ENCODE measurements around the gene PPT1. TPM values are rescaled to one million over a fixed set of nuclear protein-coding genes. Genes with fewer than 3 reads are reported as not detected.

Gene PPT1
- total RNA-seq, 4 donors from 2014 or later: 9.6 to 23.4 (median 11.6) TPM

GRCh38 chr1:40096646-40096976 is 441 bp downstream of the PPT1 start:
- peak overlapping the region; percentile 55 to 85 (median 56) for H3K4me3 ChIP-seq
- no peaks in the 10 kb centered on the region for H3K27me3 ChIP-seq
- no peak for DNase-seq
- H3K36me3 ChIP-seq: peaks cover 0 to 3% (median 0%) of the 10 kb centered on the region in 3 donors
- TF ChIP-seq CTCF (IDR thresholded peaks at IDR 0.05) (no peak), POLR2A (IDR thresholded peaks at IDR 0.05) (no peak)
- H3K27ac ChIP-seq: peak overlapping the region in 3 of 4 donors; percentile 55 to 75 (median 66)
- no peaks in the 10 kb centered on the region for H3K9me3 ChIP-seq
- H3K4me1 ChIP-seq: peaks cover 0 to 13% (median 0%) of the 10 kb centered on the region in 4 donors

- Histone ChIP-seq H3K36me3 (peaks cover 0 to 8% (median 3%) of the 10 kb centered on the region in 3 donors), H3K4me3 (no peak overlapping the region), H3K9me3 (no peaks in the 10 kb centered on the region), H3K4me1 (peaks cover 0 to 13% (median 0%) of the 10 kb centered on the region in 4 donors), H3K27ac (no peak overlapping the region), H3K27me3 (no peaks in the 10 kb centered on the region)
- TF ChIP-seq POLR2A (IDR thresholded peaks at IDR 0.05): no peak
- TF ChIP-seq CTCF (IDR thresholded peaks at IDR 0.05): no peak
- no peak for DNase-seq
These were observed 1.2 kb downstream of the PPT1 start for GRCh38 chr1:40095806-40096205.

- TF ChIP-seq CTCF (IDR thresholded peaks at IDR 0.05): no peak
- TF ChIP-seq POLR2A (IDR thresholded peaks at IDR 0.05): no peak
- H3K9me3 ChIP-seq: no peaks in the 10 kb centered on the region
- DNase-seq: no peak
- H3K4me3 ChIP-seq: no peak overlapping the region
- no peaks in the 10 kb centered on the region for H3K27me3 ChIP-seq
- peaks cover 0 to 20% (median 3%) of the 10 kb centered on the region in 3 donors for H3K36me3 ChIP-seq
- peaks cover 0 to 13% (median 0%) of the 10 kb centered on the region in 4 donors for H3K4me1 ChIP-seq
- no peak overlapping the region for H3K27ac ChIP-seq
These were observed 2.5 kb downstream of the PPT1 start for GRCh38 chr1:40094466-40095110.

- Histone ChIP-seq H3K36me3 (peaks cover 0 to 34% (median 3%) of the 10 kb centered on the region in 3 donors), H3K27ac (no peak overlapping the region), H3K4me1 (peaks cover 0 to 13% (median 0%) of the 10 kb centered on the region in 4 donors), H3K27me3 (no peaks in the 10 kb centered on the region), H3K4me3 (no peak overlapping the region), H3K9me3 (no peaks in the 10 kb centered on the region)
- DNase-seq: no peak
- TF ChIP-seq POLR2A (IDR thresholded peaks at IDR 0.05) (no peak), CTCF (IDR thresholded peaks at IDR 0.05) (no peak)
These were observed 4.1 kb downstream of the PPT1 start for GRCh38 chr1:40092706-40093639.

- H3K9me3 ChIP-seq: no peaks in the 10 kb centered on the region
- no peak overlapping the region for H3K27ac ChIP-seq
- no peak overlapping the region for H3K4me3 ChIP-seq
- peaks cover 0 to 9% (median 0%) of the 10 kb centered on the region in 4 donors for H3K4me1 ChIP-seq
- H3K27me3 ChIP-seq: no peaks in the 10 kb centered on the region
- TF ChIP-seq POLR2A (IDR thresholded peaks at IDR 0.05) (no peak), CTCF (IDR thresholded peaks at IDR 0.05) (no peak)
- peaks cover 0 to 35% (median 3%) of the 10 kb centered on the region in 3 donors for H3K36me3 ChIP-seq
- no peak for DNase-seq
These were observed 4.8 kb downstream of the PPT1 start for GRCh38 chr1:40092241-40092640.
